SK-N-SH (cell line): Measurements from ENCODE around the gene GP1BA. TPM values are rescaled to one million over a fixed set of nuclear protein-coding genes. Genes with fewer than 3 reads are reported as not detected.
A peak's percentile ranks its signal among the peaks of the same experiment; 100 is the strongest.

ENCODE experiments used
- CTCF ChIA-PET: fragments of 300-600, 350-600 bp; formaldehyde crosslinking; extraction: SDS; loops from one replicate; lab custom pipeline; 2021; lab: Yijun Ruan, JAX
- POLR2A ChIA-PET: fragments of 350-600 bp; sonication (Branson Sonifier 250); formaldehyde crosslinking; extraction: SDS; loops from one replicate; lab custom pipeline; 2020; ENCODE audit warnings: antibody characterized with exemption, inconsistent platforms; lab: Yijun Ruan, JAX
- DNase-seq: peaks from one replicate; pipeline ENCODE4 v3.0.0; 2012
- H2AFZ ChIP-seq: fragments of 200-600 bp; sonication (generic); 2 replicates; pipeline ENCODE4 v1.8.1; 2016; ENCODE audit warnings: antibody characterized with exemption, mild to moderate bottlenecking, low read depth
- H3F3A ChIP-seq: fragments of 200-600 bp; sonication (generic); replicated peaks from 2 replicates; pipeline ENCODE3; 2016; ENCODE audit warnings: antibody characterized with exemption, mild to moderate bottlenecking; ENCODE audit not compliant: insufficient read depth
- H3K27ac ChIP-seq, 2 experiments: fragments of 200-500 bp in 1 of 2; fragments of 200-600 bp in 1 of 2; sonication (Bioruptor generic) in 1 of 2; sonication (generic), shearing (Covaris generic) in 1 of 2; 2 replicates each; pipeline versions ENCODE4 v1.5.1 to v1.6.1; 2014 to 2016; ENCODE audit warnings: low read depth in 2 of 2, inconsistent platforms in 1 of 2, low read length in 1 of 2, mild to moderate bottlenecking in 1 of 2, mixed read lengths in 1 of 2
- H3K27me3 ChIP-seq: fragments of 200-600 bp; sonication (generic), shearing (Covaris generic); 2 replicates; pipeline ENCODE4 v1.6.1; 2016; ENCODE audit warnings: mixed run types; ENCODE audit not compliant: insufficient read depth
- H3K36me3 ChIP-seq, 2 experiments: fragments of 200-500 bp in 1 of 2; fragments of 200-600 bp in 1 of 2; sonication (Bioruptor generic) in 1 of 2; sonication (generic) in 1 of 2; replicated peaks in 1 of 2; 2 replicates each; pipeline versions ENCODE3 to v1.5.1; 2014 to 2016; ENCODE audit warnings: low read length in 1 of 2, mild to moderate bottlenecking in 1 of 2; ENCODE audit not compliant: insufficient read depth in 2 of 2, control insufficient read depth in 1 of 2
- H3K4me1 ChIP-seq, 2 experiments: fragments of 200-500 bp in 1 of 2; fragments of 200-600 bp in 1 of 2; sonication (Bioruptor generic) in 1 of 2; sonication (generic), shearing (Covaris generic) in 1 of 2; 2 replicates each; pipeline versions ENCODE4 v1.5.1 to v1.6.1; 2014 to 2016; ENCODE audit warnings: low read depth in 1 of 2, low read length in 1 of 2, mixed run types in 1 of 2; ENCODE audit not compliant: insufficient read depth in 2 of 2, control insufficient read depth in 1 of 2
- H3K4me2 ChIP-seq: fragments of 200-600 bp; sonication (generic), shearing (Covaris generic); 2 replicates; pipeline ENCODE4 v1.6.1; 2017; ENCODE audit warnings: mixed run types
- H3K4me3 ChIP-seq, 2 experiments: fragments of 200-500 bp in 1 of 2; fragments of 200-600 bp in 1 of 2; sonication (Bioruptor generic) in 1 of 2; sonication (generic), shearing (Covaris generic) in 1 of 2; 2 replicates each; pipeline versions ENCODE4 v1.5.1 to v1.8.1; 2014 to 2016; ENCODE audit warnings: low read depth in 2 of 2, inconsistent platforms in 1 of 2, low read length in 1 of 2, mild to moderate bottlenecking in 1 of 2, mixed read lengths in 1 of 2, moderate library complexity in 1 of 2
- H3K79me2 ChIP-seq: fragments of 200-600 bp; sonication (generic); 2 replicates; pipeline ENCODE4 v1.8.1; 2017; ENCODE audit warnings: mild to moderate bottlenecking; ENCODE audit not compliant: insufficient read depth
- H3K9ac ChIP-seq: fragments of 200-600 bp; sonication (generic); 2 replicates; pipeline ENCODE4 v1.6.1; 2017; ENCODE audit warnings: mixed run types
- H3K9me2 ChIP-seq: fragments of 200-600 bp; sonication (generic); 2 replicates; pipeline ENCODE4 v1.6.1; 2017; ENCODE audit warnings: mixed run types
- H3K9me3 ChIP-seq: fragments of 200-600 bp; sonication (generic); 2 replicates; pipeline ENCODE4 v1.6.1; 2017; ENCODE audit warnings: mixed run types, mild to moderate bottlenecking, moderate library complexity
- H4K20me1 ChIP-seq: fragments of 200-600 bp; sonication (generic); 2 replicates; pipeline ENCODE4 v1.6.1; 2017; ENCODE audit warnings: mild to moderate bottlenecking, mixed run types; ENCODE audit not compliant: insufficient read depth
- CHD2 ChIP-seq: fragments of 150-350 bp; IDR thresholded peaks from 2 replicates; pipeline ENCODE4 v1.6.1; 2018; ENCODE audit warnings: low read length; ENCODE audit not compliant: partially characterized antibody
- ELF1 ChIP-seq: IDR thresholded peaks from 2 replicates; pipeline ENCODE4 v1.4.0; 2012
- EP300 ChIP-seq, 2 experiments: IDR thresholded peaks; 2 replicates each; pipeline versions ENCODE4 v1.4.0 to v1.6.1; 2012; ENCODE audit warnings: borderline replicate concordance in 1 of 2, low read depth in 1 of 2, low read length in 1 of 2
- EZH2phosphoT487 ChIP-seq: fragments of 200-600 bp; sonication (generic); IDR thresholded peaks from 2 replicates; pipeline ENCODE4 v1.6.1; 2017; ENCODE audit warnings: low read depth, mixed run types, mild to moderate bottlenecking, antibody characterized with exemption, moderate library complexity, borderline replicate concordance
- FOSL2 ChIP-seq: IDR thresholded peaks from 2 replicates; pipeline ENCODE4 v1.4.0; 2012; ENCODE audit warnings: low read depth, mild to moderate bottlenecking, moderate library complexity, borderline replicate concordance
- FOXM1 ChIP-seq: IDR thresholded peaks from 2 replicates; pipeline ENCODE4 v1.4.0; 2012; ENCODE audit warnings: low read depth, mild to moderate bottlenecking
- GABPA ChIP-seq: IDR thresholded peaks from 2 replicates; pipeline ENCODE4 v1.4.0; 2012; ENCODE audit warnings: low read depth, mild to moderate bottlenecking
- GATA2 ChIP-seq: sonication (generic); formaldehyde crosslinking; IDR thresholded peaks from 2 replicates; pipeline ENCODE4 v1.5.0; 2020; ENCODE audit warnings: mild to moderate bottlenecking, missing genetic modification reagents
- MEF2A ChIP-seq: IDR thresholded peaks from 2 replicates; pipeline ENCODE4 v1.4.0; 2012; ENCODE audit warnings: low read depth, borderline replicate concordance
- MXI1 ChIP-seq: IDR thresholded peaks from 2 replicates; pipeline ENCODE4 v1.6.1; 2012; ENCODE audit warnings: mild to moderate bottlenecking, low read depth, low read length, improper control_type of control experiment
- NRF1 ChIP-seq: IDR thresholded peaks from 2 replicates; pipeline ENCODE4 v1.6.1; 2012; ENCODE audit warnings: low read depth, mild to moderate bottlenecking, low read length
- POLR2AphosphoS5 ChIP-seq: IDR thresholded peaks from 2 replicates; pipeline ENCODE4 v1.6.1; 2012; ENCODE audit warnings: low read depth, low read length
- RAD21 ChIP-seq: IDR thresholded peaks from 2 replicates; pipeline ENCODE4 v1.6.1; 2012; ENCODE audit warnings: mild to moderate bottlenecking, low read length
- RFX5 ChIP-seq: IDR thresholded peaks from 2 replicates; pipeline ENCODE4 v1.6.1; 2012; ENCODE audit warnings: mild to moderate bottlenecking, improper control_type of control experiment, low read length
- RXRA ChIP-seq: IDR thresholded peaks from 2 replicates; pipeline ENCODE4 v1.4.0; 2012; ENCODE audit warnings: low read depth, mild to moderate bottlenecking, borderline replicate concordance
- SIN3A ChIP-seq: IDR thresholded peaks from 2 replicates; pipeline ENCODE4 v1.6.1; 2012; ENCODE audit warnings: low read depth, mild to moderate bottlenecking, low read length, moderate library complexity, borderline replicate concordance
- SMC3 ChIP-seq: IDR thresholded peaks from 2 replicates; pipeline ENCODE4 v1.6.1; 2012; ENCODE audit warnings: low read depth, low read length, improper control_type of control experiment
- TAF1 ChIP-seq: IDR thresholded peaks from 2 replicates; pipeline ENCODE4 v1.6.1; 2012; ENCODE audit warnings: low read depth, mild to moderate bottlenecking, low read length, moderate library complexity, borderline replicate concordance
- TCF12 ChIP-seq: IDR thresholded peaks from 2 replicates; pipeline ENCODE4 v1.4.0; 2012
- TEAD4 ChIP-seq: IDR thresholded peaks from 2 replicates; pipeline ENCODE4 v1.4.0; 2012; ENCODE audit warnings: mild to moderate bottlenecking, borderline replicate concordance; ENCODE audit not compliant: insufficient read depth
- WGBS: methylation state at CpG from one replicate; pipeline ENCODE4 v1.1.6; 2017; ENCODE audit warnings: low lambda C conversion rate; 5-methylcytosine and 5-hydroxymethylcytosine counted together
- polyA plus RNA-seq, 3 experiments: library from polyadenylated mRNA; depleted of rRNA; stranded (reverse); fragments of >200 nt; gene quantifications; 2 replicates each; pipeline ENCODE4 v1.2.3, GENCODE V29; 2012
- TF ChIP-seq, protein P1 (sequence below): fragments of 150-350 bp; IDR thresholded peaks from 2 replicates; pipeline ENCODE4 v1.6.1; 2017; ENCODE audit warnings: antibody characterized with exemption, low read length, low read depth, borderline replicate concordance
- TF ChIP-seq, protein P2 (sequence below): IDR thresholded peaks from 2 replicates; pipeline ENCODE4 v1.4.0; 2012; ENCODE audit warnings: low read depth, borderline replicate concordance
- TF ChIP-seq, protein P3 (sequence below): IDR thresholded peaks from 2 replicates; pipeline ENCODE4 v1.6.1; 2012; ENCODE audit warnings: mild to moderate bottlenecking, low read depth, low read length, moderate library complexity

Gene GP1BA
- polyA plus RNA-seq, 1 of the 3 experiments (the other 2 are of a cell fraction) = not detected

DNA sequence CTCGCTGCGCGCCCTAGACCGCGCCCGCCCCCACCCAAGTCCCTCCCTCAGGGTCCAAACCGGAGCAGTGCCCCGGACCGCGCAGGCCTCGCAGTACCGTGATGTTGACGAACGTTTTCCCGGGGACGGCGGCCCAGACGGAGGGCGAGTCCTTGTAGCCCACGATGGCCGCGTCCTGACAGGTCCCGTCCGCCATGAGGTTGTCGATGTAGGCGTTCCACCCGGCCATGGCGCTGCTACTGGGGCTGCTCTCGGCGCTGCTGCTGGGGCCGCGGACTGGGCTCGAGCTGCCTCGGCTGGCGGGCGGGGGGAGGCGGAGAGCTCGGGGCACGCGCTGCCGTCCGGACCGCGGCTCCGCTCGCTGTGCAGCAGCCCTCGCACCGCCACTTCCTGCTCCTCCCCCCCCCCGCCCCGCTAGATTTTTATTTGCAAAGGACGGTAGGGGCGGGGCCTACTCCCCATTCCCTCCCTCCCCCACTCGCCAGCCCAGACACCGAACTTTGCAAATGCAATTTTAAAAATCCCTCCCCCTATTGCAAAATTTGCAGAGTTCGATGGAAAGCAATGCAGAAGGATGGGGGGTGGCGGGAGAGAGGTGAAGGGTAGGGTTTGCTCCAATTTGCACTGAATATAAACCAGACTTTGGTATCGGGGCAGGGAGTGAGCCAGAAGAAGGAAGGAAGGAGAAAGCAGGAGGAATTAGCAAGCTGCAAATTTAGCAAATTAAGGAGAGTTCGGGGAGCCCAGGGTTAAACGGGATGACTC lies 16.3 kb downstream of the GP1BA start, which contains the start of gene PFN1 (continued):
- TF ChIP-seq EZH2phosphoT487 (no peak), GATA2 (CRISPR knock-in tag) (no peak), RAD21 (no peak), TCF12 (no peak; the same call in 1 of the 2 replicates), TEAD4 (peak; percentile 16; the same call in 1 of the 2 replicates), RFX5 (no peak), EP300 (IDR thresholded peaks at IDR 0.05; ENCODE audit: borderline replicate concordance in 1 of 2, low read depth in 1 of 2, low read length in 1 of 2) (peak in 1 of 2 experiments; percentile 35; a peak in 1 of 4 replicates), SMC3 (no peak), ELF1 (peak; percentile 76)
- TF ChIP-seq, protein P1, sequence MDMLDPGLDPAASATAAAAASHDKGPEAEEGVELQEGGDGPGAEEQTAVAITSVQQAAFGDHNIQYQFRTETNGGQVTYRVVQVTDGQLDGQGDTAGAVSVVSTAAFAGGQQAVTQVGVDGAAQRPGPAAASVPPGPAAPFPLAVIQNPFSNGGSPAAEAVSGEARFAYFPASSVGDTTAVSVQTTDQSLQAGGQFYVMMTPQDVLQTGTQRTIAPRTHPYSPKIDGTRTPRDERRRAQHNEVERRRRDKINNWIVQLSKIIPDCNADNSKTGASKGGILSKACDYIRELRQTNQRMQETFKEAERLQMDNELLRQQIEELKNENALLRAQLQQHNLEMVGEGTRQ = no peak
- TF ChIP-seq, protein P2, sequence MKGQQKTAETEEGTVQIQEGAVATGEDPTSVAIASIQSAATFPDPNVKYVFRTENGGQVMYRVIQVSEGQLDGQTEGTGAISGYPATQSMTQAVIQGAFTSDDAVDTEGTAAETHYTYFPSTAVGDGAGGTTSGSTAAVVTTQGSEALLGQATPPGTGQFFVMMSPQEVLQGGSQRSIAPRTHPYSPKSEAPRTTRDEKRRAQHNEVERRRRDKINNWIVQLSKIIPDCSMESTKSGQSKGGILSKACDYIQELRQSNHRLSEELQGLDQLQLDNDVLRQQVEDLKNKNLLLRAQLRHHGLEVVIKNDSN = no peak

DNA sequence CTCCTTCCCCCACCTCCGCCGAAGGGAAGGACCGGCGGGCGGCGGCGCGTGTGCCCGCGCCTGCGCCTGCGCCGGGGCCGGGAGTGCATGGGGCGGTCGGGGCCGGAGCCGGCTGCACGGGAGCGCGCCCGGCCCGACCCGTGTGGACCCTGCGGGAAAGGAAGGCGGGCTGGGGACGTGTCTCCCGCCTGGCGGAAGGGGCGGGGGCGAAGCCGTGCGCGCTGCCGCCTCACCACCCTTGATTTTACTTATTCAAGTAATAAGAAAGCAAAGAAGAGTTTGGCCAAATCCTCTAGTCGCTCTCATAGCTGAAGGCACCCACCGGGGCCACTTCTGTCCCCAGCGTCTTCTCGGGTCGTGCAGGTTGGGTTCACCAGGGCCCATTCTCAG lies 16.8 kb downstream of the GP1BA start:
- peak overlapping the region; percentile 97 to 100 for H3K27ac ChIP-seq
- 2% methylated on average over 31 of the region's 40 CpGs for WGBS
- peaks cover 59% of the 10 kb centered on the region for H3F3A ChIP-seq
- DNase-seq = peak; percentile 95
- peaks cover 70% of the 10 kb centered on the region for H3K79me2 ChIP-seq
- CTCF ChIA-PET = interaction anchor here (0.9 to 1.2 kb wide), 4 partner anchors 9 to 60 kb away, joined by 3 read pairs; partner anchors contain the start of genes INCA1, KIF1C, RNF167 and SLC25A11
- H3K9ac ChIP-seq = peak overlapping the region; percentile 99
- peak overlapping the region; percentile 79 to 99 for H3K4me3 ChIP-seq
- H3K9me2 ChIP-seq = no peaks in the 10 kb centered on the region
- peaks cover 36% of the 10 kb centered on the region for H4K20me1 ChIP-seq
- POLR2A ChIA-PET = interaction anchor here (1.3 to 4.3 kb wide), 2 partner anchors 19 to 48 kb away, joined by 5 to 32 read pairs; partner anchors contain the start of genes INCA1, KIF1C and SPAG7
- H3K4me2 ChIP-seq = peak overlapping the region; percentile 98
- no peaks in the 10 kb centered on the region for H3K9me3 ChIP-seq
- H2AFZ ChIP-seq = no peak overlapping the region
- H3K4me1 ChIP-seq = peaks cover 36 to 46% of the 10 kb centered on the region in 2 experiments
- peaks cover 25 to 31% of the 10 kb centered on the region in 2 experiments for H3K36me3 ChIP-seq
- H3K27me3 ChIP-seq = no peaks in the 10 kb centered on the region
- TF ChIP-seq, protein P2 = no peak
- TF ChIP-seq, protein P1 = no peak
- TF ChIP-seq SIN3A (no peak), MXI1 (peak; percentile 59; the same call in 1 of the 2 replicates), NRF1 (peak; percentile 93), TAF1 (no peak), EP300 (IDR thresholded peaks at IDR 0.05; ENCODE audit: borderline replicate concordance in 1 of 2, low read depth in 1 of 2, low read length in 1 of 2) (no peak), POLR2AphosphoS5 (peak; percentile 49; the same call in 1 of the 2 replicates), CHD2 (no peak), TCF12 (no peak), FOSL2 (no peak), FOXM1 (no peak), RXRA (no peak), GABPA (peak; percentile 44; the same call in 1 of the 2 replicates), MEF2A (no peak)
- TF ChIP-seq, protein P3, sequence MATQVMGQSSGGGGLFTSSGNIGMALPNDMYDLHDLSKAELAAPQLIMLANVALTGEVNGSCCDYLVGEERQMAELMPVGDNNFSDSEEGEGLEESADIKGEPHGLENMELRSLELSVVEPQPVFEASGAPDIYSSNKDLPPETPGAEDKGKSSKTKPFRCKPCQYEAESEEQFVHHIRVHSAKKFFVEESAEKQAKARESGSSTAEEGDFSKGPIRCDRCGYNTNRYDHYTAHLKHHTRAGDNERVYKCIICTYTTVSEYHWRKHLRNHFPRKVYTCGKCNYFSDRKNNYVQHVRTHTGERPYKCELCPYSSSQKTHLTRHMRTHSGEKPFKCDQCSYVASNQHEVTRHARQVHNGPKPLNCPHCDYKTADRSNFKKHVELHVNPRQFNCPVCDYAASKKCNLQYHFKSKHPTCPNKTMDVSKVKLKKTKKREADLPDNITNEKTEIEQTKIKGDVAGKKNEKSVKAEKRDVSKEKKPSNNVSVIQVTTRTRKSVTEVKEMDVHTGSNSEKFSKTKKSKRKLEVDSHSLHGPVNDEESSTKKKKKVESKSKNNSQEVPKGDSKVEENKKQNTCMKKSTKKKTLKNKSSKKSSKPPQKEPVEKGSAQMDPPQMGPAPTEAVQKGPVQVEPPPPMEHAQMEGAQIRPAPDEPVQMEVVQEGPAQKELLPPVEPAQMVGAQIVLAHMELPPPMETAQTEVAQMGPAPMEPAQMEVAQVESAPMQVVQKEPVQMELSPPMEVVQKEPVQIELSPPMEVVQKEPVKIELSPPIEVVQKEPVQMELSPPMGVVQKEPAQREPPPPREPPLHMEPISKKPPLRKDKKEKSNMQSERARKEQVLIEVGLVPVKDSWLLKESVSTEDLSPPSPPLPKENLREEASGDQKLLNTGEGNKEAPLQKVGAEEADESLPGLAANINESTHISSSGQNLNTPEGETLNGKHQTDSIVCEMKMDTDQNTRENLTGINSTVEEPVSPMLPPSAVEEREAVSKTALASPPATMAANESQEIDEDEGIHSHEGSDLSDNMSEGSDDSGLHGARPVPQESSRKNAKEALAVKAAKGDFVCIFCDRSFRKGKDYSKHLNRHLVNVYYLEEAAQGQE = no peak
